PC-9 (cell line): ENCODE data around the gene LRWD1. TPM values are rescaled to one million over a fixed set of nuclear protein-coding genes. Genes with fewer than 3 reads are reported as not detected.
"Not testable (repeated sequence)": the region's sequence is repeated elsewhere in the genome, so short reads cannot be mapped to it uniquely, and the experiment has no call there.

Experiments
- BruUV-seq: library from RNA; stranded (reverse); fragments of 400-500 nt; replicated peaks from 2 replicates; lab custom pipeline; 2021; lab: Mats Ljungman, UMichigan
- CTCF ChIA-PET: fragments of 300-600 bp; sonication (Branson Sonifier 250); formaldehyde crosslinking; loops from one replicate; lab custom pipeline; 2022; ENCODE audit warnings: antibody characterized with exemption; lab: Charles Lee
- POLR2A ChIA-PET: fragments of 300-600 bp; sonication (Branson Sonifier 250); formaldehyde crosslinking; loops from one replicate; lab custom pipeline; 2022; ENCODE audit warnings: antibody characterized with exemption; ENCODE audit not compliant: unreplicated experiment; lab: Charles Lee
- DNase-seq, 2 experiments: peaks; one replicate each; pipeline versions ENCODE4 v3.0.0 to v3.0.0-alpha.2; 2015 to 2022; ENCODE audit warnings: mixed read lengths in 1 of 2
- H2AFZ ChIP-seq: fragments of 200-600 bp; sonication (generic); 2 replicates; pipeline ENCODE4 v1.8.1; 2017; ENCODE audit warnings: antibody characterized with exemption
- H3F3A ChIP-seq: fragments of 200-600 bp; sonication (generic); 2 replicates; pipeline ENCODE4 v1.8.1; 2017; ENCODE audit warnings: antibody characterized with exemption, mild to moderate bottlenecking, low read depth; ENCODE audit not compliant: insufficient read depth
- H3K27ac ChIP-seq: fragments of 200-600 bp; sonication (generic); 2 replicates; pipeline ENCODE4 v1.6.1; 2016; ENCODE audit warnings: mixed run types
- H3K27me3 ChIP-seq: fragments of 200-600 bp; sonication (generic); 2 replicates; pipeline ENCODE4 v1.6.1; 2016; ENCODE audit warnings: low read depth, mixed run types; ENCODE audit not compliant: insufficient read depth
- H3K36me3 ChIP-seq: fragments of 200-600 bp; sonication (generic); 2 replicates; pipeline ENCODE4 v1.6.1; 2016; ENCODE audit warnings: low read depth, mixed run types
- H3K4me1 ChIP-seq: fragments of 200-600 bp; sonication (generic); replicated peaks from 2 replicates; pipeline ENCODE4 v1.6.1; 2016; ENCODE audit warnings: mixed run types; ENCODE audit not compliant: insufficient read depth
- H3K4me2 ChIP-seq: fragments of 200-600 bp; sonication (generic); 2 replicates; pipeline ENCODE4 v1.6.1; 2017; ENCODE audit warnings: mixed run types
- H3K4me3 ChIP-seq: fragments of 200-600 bp; sonication (generic); 2 replicates; pipeline ENCODE4 v1.6.1; 2016; ENCODE audit warnings: mixed run types
- H3K79me2 ChIP-seq: fragments of 200-600 bp; sonication (generic); 2 replicates; pipeline ENCODE4 v1.6.1; 2017; ENCODE audit warnings: low read depth, mixed run types
- H3K9me2 ChIP-seq: fragments of 200-600 bp; sonication (generic); 2 replicates; pipeline ENCODE4 v1.8.1; 2017; ENCODE audit warnings: mild to moderate bottlenecking; ENCODE audit not compliant: insufficient read depth
- H3K9me3 ChIP-seq: fragments of 200-600 bp; sonication (generic); 2 replicates; pipeline ENCODE4 v1.8.1; 2016; ENCODE audit warnings: low read depth; ENCODE audit not compliant: insufficient read depth
- H4K20me1 ChIP-seq: fragments of 200-600 bp; sonication (generic); 2 replicates; pipeline ENCODE4 v1.8.1; 2017; ENCODE audit not compliant: insufficient read depth
- intact Hi-C: fragments of 100-400 bp; cut with micrococcal nuclease; formaldehyde crosslinking; loops from one replicate; pipeline ENCODE4 v1.10.0; 2022; ENCODE audit not compliant: unreplicated experiment
- total RNA-seq: library from RNA; stranded (reverse); gene quantifications from 2 replicates; pipeline ENCODE4 v1.2.3, GENCODE V29; 2021

The LRWD1 gene
- total RNA-seq, 1 experiment from 2014 or later = 35.3 TPM

GRCh38 chr7:102510575-102510974, 45.8 kb downstream of the LRWD1 start:
- H3K4me1 ChIP-seq, CTCF ChIA-PET, H3K27me3 ChIP-seq, H3K79me2 ChIP-seq, H4K20me1 ChIP-seq, intact Hi-C loops, H3K4me2 ChIP-seq, H3K9me2 ChIP-seq, H3K27ac ChIP-seq, DNase-seq, POLR2A ChIA-PET, H3F3A ChIP-seq, H3K9me3 ChIP-seq, H3K4me3 ChIP-seq, BruUV-seq, H3K36me3 ChIP-seq, H2AFZ ChIP-seq: not testable (repeated sequence)

DNA sequence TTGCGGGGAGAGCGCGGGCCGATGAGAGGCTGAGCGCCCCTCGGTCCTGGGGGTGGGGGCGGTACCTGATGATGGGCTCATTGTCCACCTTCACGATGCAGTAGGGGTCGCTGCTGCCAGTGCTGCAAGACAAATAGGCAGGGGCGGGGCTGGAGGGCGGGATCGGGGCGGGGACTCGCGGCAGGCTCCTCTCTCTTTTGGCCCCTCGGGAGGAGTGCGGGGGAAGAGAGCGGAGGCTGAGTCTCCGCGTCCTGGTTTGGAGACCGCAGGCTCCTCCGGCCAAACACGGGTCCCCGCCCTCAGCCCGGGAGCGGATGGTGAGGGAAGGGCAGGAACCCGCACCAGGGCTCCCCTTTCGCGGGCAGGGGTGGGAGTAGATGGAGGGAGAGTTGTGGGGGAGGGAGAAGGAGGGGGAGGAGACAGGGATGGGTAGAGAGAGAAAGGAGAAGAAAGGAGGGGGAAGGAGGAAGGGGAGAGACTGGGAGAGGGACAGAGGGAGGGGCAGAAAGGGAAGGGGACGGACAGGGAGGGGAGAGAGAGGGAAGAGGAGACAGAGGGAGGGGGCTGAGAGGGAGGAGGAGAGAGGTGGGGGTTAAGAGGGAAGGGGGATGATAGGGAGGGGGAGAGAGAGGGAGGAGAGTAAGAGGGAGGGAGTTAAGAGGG, 47.2 kb downstream of the LRWD1 start:
- POLR2A ChIA-PET, intact Hi-C loops: not testable (repeated sequence)

DNA sequence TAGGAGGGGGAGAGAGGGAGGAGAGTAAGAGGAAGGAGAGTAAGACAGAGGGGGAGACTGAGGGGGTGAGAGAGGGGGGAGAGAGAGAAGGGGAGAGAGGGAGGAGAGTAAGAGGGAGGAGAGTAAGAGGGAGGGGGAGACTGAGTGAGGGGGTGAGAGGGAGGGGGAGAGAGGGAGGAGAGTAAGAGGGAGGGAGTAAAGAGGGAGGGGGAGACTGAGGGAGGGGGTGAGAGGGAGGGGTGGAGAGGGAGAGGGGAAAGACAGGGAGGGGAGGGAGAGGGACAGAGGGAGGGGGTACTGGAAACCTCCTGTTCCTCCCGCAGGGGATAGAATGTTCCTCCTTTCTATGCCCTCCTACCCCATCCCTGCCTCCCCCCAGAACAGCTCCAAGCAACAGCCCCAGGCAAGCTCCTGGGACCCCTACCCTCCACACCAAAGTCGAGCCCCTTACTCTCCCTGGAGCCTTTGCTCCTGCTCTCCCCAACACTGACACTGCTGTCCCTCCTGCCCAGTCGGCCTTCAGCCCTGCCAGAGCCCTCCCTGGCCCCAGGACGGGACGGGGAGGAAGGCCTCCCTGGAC, 47.9 kb downstream of the LRWD1 start:
- H3K4me2 ChIP-seq, POLR2A ChIA-PET, H3K9me3 ChIP-seq, CTCF ChIA-PET, H3K27me3 ChIP-seq, H3K4me3 ChIP-seq, H3F3A ChIP-seq, H3K27ac ChIP-seq, H3K9me2 ChIP-seq, H4K20me1 ChIP-seq, H3K79me2 ChIP-seq, H3K36me3 ChIP-seq, BruUV-seq, H3K4me1 ChIP-seq, intact Hi-C loops, H2AFZ ChIP-seq: not testable (repeated sequence)
- DNase-seq = peak; percentile 9 to 25

More for the DNA sequence above, 47.2 kb downstream of the LRWD1 start:
- H3K27ac ChIP-seq, DNase-seq, H3K4me3 ChIP-seq, H3F3A ChIP-seq, BruUV-seq, H3K4me1 ChIP-seq, H4K20me1 ChIP-seq, H3K9me2 ChIP-seq, H3K27me3 ChIP-seq, H3K4me2 ChIP-seq, H3K79me2 ChIP-seq, CTCF ChIA-PET, H3K9me3 ChIP-seq, H3K36me3 ChIP-seq, H2AFZ ChIP-seq: not testable (repeated sequence)

- CTCF ChIA-PET, H4K20me1 ChIP-seq, H3F3A ChIP-seq, H3K79me2 ChIP-seq, H3K4me3 ChIP-seq, POLR2A ChIA-PET, BruUV-seq, H3K27ac ChIP-seq, H3K9me3 ChIP-seq, H3K36me3 ChIP-seq, H2AFZ ChIP-seq, intact Hi-C loops, H3K9me2 ChIP-seq, DNase-seq, H3K27me3 ChIP-seq, H3K4me2 ChIP-seq, H3K4me1 ChIP-seq: not testable (repeated sequence)
Measured at GRCh38 chr7:102514881-102515721, 50.3 kb downstream of the LRWD1 start.

- H3K9me3 ChIP-seq, H3K27me3 ChIP-seq, H3K9me2 ChIP-seq, DNase-seq, intact Hi-C loops, H3K36me3 ChIP-seq, H3K4me1 ChIP-seq, H3K27ac ChIP-seq, CTCF ChIA-PET, POLR2A ChIA-PET, H3K4me2 ChIP-seq, H3K79me2 ChIP-seq, BruUV-seq, H3F3A ChIP-seq, H3K4me3 ChIP-seq, H4K20me1 ChIP-seq, H2AFZ ChIP-seq: not testable (repeated sequence)
Measured at GRCh38 chr7:102515889-102516288, 51.1 kb downstream of the LRWD1 start.

- BruUV-seq, H3K27ac ChIP-seq, H3K36me3 ChIP-seq, H3K4me2 ChIP-seq, H4K20me1 ChIP-seq, H2AFZ ChIP-seq, intact Hi-C loops, H3K9me3 ChIP-seq, DNase-seq, H3K4me1 ChIP-seq, H3F3A ChIP-seq, CTCF ChIA-PET, H3K27me3 ChIP-seq, H3K4me3 ChIP-seq, POLR2A ChIA-PET, H3K9me2 ChIP-seq, H3K79me2 ChIP-seq: not testable (repeated sequence)
Measured at GRCh38 chr7:102516951-102517350, 52.2 kb downstream of the LRWD1 start.

DNA sequence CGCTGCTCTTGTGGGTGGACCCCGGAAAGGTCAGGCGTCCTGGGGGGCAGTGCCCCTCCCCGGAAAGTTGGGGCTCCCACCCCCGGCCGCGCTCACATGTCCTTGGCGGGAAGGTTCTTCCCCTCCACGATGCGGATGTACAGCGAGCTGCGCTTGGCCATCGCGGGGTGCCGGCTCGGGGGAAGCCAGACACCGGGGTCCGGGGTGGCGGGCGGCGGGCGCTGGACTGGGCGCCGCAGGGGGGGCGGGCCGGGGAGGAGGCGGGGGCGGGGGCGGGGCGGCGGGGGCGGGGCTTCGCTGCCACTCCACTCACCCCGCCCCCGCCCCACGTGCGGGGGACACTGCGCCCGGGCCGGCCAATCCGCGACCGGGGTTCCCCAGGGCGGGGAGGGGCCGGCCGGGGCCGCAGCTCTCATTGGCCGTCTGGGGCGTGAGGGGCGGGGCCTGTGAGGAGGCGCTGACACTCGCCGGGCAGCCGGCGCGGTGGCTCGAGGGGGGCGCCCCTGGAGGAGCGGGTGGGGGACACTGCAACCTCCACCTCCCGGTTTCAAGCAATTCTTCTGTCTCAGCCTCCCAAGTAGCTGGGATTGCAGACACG, 52.9 kb downstream of the LRWD1 start, which contains the start of gene RASA4B:
Gene RASA4B (minus strand): TSS at position 228 of the 598 bp plus-strand sequence. CDS start 67 bp downstream, at position 161.
- H3K9me2 ChIP-seq, BruUV-seq, H4K20me1 ChIP-seq, H3K4me1 ChIP-seq, H3K27me3 ChIP-seq, H2AFZ ChIP-seq, POLR2A ChIA-PET, CTCF ChIA-PET, H3K27ac ChIP-seq, H3K4me3 ChIP-seq, H3K9me3 ChIP-seq, H3K36me3 ChIP-seq, H3K79me2 ChIP-seq, intact Hi-C loops, H3K4me2 ChIP-seq, H3F3A ChIP-seq, DNase-seq: not testable (repeated sequence)
